ENCODE data around the gene NCOA4.
A peak's percentile ranks its signal among the peaks of the same experiment; 100 is the strongest.
"Not testable (repeated sequence)": the region's sequence is repeated elsewhere in the genome, so short reads cannot be mapped to it uniquely, and the experiment has no call there.

Gene NCOA4

DNA sequence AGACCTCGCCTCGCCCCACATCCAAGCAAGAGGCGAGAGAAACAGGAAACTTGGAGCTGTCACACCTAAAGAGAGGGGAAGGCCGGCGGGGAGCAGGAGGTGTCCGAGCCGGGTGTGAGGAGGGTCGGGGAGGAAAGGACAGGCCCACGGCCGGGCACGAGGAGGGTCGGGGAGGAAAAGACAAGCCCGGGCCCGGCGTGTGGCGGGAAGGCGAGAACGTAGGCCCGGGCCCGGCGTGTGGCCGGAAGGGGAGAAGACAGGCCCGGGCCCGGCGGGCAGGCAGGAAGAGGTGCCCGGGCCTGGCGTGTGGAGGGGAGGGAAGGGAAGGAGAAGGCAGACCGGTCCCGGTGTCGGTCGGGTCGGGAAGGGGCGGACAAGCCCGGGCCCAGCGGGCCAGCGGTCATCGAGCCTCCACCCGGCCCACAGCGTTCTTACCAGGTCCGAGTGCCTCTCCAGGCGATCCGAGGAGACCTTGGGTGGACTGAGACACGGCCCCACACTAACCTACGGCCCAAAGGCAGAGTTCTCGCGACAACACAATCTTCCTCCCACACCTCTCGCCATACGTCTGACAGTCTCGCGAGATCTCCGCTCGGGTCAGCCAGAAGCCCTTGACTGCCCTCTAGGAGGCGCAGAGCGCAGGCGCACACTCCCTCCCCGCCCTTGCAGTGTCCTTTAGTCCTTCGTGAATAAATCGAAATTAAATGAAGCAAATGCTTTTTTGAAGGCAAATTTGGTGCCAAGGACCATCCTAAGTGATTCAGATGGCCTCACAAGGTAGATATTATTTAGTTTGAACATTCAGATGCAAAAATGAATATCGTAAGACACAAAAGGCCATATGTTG lies at the start of gene NCOA4:
Gene NCOA4, minus strand, starts transcription at position 533 of the 847 bp plus-strand sequence. CDS start 13,943 bp downstream, outside the sequence.
- peak; percentile 92 for DNase-seq

DNA sequence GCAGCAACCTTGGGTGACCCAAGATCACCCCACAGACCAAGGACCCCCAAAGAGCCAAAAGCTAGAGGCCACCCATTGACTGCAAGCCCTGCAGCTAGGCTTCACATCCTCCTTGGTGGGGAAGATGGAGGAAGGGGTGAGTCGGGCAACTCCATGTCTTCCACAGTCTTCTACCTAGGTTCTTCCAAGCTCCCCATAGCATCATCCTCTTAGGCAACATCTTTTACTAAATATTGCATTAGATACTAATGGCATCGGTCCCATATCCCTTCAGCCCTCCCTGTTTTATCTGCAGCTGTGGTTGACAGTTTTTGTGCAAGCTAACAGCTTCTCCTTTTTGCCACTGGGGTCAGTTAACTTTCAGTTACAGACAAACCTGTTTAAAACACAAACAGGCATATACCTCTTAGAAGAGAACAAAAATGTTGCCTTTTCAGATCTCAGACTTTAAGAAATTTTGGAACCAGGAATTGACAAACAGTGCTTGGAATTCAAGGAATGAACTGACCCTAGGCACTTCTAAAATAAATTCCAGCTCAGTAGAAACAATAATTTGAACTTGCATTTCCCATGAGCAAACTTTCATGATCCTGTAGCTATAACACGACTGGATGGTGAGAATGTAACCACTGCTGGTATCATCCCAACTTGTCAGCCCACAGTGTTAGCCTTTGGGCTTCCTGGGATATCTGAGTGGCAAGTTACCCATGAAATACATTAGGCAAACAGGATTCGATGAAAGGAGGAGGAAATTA lies 49.6 kb upstream of the NCOA4 start:
- DNase-seq, result peak; percentile 33

DNA sequence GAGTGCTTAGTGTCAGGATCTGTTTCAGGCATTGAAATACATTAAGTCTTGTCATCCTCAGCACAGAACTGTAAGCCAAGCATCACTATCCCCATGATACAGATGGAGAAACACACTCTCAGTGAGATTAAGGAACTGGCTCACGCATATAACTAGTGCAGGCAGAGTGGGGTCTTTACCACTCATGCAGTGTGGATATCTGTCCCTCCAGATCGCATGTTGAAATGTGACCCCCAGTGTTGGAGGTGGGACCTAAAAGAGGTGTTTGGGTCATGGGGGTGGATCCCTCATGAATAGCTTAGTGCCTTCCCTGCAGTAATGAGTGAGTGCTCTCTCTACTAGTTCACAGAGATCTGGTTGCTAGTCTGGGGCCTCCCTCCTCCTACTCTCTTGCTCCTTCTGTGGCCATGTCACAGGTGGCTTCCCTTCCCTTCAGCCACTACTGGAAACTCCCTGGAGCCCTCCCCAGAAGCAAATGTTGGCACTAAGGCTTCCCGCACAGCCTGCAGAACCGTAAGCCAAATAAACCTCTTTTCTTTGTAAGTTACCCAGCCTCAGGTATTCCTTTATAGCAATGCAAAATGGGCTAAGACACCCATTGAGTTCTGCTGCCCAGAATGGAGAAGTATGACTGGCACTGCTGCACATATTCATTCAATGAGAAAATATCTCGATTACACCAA lies 47.4 kb upstream of the NCOA4 start:
- DNase-seq, result no peak

DNA sequence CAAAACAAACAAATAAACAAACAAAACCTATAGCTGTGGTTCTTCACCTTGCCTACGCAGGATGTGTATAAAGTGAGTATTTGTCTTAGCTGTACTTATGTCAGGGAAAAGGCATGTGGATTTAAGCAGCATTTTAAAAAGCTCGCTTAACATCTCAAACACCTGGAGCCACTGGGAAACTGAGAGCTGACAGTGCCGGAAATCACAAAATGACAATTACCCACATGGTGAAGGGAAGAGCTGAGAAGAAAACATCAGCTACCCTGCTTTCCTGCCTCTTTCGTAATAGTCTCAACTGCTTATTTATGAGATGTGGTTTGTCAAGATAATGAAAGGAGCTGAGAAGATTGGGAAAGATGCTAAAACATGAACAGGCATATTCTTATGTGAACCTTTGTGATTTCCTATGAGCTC lies 46.7 kb upstream of the NCOA4 start:
- DNase-seq, result no peak

DNA sequence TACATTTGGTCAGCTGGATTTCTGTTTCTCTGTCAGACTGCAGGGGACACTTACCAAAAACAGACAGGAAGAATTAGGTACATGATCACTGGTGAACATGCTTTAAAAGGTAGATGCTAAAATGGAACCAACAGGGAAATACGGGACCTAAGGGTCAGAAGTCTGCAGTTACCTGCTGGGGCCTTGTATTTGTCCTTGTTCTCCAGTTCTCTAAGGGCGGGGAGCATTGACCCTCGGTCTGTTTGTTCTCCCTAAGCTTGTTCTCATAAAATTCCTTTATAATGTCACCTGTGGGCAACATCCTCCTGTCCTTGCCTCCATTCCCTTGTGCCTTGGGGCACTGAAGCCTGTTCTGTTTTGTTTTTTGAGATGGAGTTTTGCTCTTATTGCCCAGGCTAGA lies 45.4 kb upstream of the NCOA4 start:
- DNase-seq, result no peak

DNA sequence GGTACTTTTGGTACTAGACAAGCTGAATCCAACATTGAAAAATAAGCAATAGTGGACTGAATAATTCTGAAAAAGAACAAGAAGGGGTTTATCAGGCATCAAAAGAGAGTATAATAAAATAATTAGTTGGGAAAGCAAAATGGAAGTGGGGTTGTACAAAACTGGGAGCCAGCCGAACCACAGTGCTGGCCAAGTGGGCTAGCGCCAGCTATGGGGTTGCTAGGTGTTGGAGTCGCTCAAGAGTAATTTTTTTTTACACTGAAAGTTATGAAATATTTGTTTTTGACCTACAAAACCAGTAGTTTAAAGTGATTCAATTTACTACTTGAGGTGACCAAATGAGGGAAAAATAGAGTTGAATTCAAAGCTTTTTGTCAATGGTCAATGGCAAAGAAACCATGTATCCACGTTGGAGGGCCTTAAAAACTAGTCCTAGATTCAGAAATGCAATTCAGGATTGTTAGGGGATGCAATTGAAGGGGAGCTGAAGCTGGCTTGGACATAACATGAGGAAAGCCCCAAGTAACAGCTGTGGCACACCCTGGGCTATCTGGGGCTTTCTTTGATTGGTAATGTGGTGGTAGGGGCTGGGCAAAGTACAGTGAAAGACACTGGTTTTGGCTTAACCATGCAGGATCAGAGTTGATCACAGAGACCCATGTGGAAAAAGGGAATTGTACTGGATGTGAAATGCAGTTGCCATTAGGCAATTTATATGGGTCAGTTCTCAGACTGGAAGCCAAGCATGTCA lies 43.9 kb upstream of the NCOA4 start:
- DNase-seq, result no peak

DNA sequence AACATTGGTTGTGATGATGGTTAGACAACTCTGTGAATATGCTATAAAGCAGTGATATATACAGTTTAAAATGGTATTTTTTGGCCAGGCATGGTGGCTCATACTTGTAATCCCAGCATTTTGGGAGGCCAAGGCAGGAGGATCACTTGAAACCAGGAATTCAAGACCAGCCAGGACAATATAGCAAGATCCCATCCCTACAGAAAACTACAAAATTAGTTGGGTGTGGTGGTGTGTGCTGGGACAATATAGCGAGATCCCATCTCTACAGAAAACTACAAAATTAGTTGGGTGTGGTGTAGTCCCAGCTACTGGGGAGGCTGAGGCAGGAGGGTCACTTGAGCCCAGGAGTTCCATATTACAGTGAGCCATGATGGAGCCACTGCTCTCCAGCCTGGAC lies 43.1 kb upstream of the NCOA4 start:
- no peak for DNase-seq

DNA sequence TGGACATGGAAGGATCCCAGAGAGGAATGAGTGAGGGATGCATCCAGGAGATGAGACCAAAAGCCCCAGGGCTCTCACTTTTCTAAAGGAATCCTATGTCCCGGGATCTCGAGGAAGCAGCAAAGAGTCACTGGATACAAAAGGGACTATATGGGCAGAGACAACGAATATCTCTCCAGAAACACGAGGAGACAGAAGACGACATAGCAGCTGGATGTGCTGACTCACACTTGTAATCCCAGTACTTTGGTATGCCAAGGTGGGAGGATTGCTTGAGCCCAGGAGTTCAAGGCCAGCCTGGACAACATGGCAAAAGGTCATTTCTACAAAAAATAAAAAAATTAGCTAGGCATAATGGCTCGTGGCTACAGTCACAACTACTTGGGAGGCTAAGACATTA lies 40.3 kb upstream of the NCOA4 start:
- no peak for DNase-seq

DNA sequence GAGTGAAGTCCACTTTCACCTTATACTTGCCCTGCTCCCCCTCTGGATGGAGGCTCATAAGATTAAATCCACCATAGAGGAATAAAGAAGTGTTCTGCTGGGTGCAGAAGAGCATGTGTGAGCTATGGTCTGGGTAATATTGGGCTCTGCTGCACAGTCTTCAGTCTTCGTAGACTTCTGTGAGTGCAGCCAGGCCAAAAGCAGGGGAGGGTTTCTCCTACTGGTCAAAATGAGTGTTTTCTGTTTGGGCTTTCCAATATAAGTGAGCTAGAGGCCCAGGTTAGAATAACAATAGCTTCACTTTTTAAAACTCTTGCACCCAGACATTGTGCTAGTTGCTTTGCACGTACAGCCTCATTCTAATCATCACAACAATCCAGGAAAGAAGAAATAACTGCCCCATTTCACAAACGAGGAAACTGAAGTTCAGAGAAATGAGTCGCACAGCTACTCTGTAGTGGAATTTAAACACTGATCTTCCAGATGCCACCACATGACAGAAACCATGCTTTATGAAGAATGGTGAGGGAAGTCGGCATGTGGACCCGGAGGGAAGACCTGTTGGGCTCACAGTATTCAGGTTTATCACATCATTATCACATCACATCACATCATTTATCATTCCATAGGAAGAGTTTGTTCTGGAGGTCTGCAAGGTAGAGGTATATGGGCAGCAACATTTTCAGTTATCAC lies 39.5 kb upstream of the NCOA4 start:
- no peak for DNase-seq

DNA sequence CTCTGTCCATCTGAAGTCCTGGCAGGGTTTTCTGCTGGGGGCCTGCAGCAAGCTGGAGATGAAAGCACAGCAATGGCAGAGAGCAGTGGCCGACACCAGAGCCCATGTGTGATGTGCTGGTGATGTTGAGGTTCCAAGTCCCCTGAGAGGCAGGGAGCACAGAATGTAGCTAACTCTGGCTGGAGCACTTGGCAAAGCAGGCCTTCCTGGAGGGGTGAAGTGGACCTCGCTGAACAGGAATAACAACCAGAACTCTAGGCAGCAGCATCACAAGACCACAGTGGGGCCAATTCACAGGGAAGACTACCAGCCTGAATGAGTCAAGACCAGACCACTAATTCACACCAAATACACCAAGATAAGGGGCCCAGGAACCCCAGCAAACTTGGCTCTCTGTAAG lies 38.5 kb upstream of the NCOA4 start:
- DNase-seq, result no peak

DNA sequence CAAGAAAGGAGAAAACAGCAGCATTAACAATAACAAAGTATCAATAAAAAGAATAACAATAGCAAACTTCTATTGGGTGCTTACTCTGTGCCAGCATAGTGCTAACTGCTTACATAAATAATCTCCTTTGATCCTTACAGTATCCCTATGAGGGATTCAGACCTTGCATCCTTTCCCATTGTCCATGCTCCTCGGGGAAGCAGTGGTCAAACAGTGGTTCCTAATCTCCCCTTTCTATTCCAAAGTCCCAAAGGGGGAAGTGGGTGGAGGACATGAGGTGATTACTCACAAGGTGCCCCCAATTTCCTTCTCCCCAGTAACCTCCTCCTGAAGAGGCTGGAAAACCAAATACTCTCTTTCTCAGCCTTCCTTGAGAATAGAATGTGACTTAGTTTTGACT lies 37.7 kb upstream of the NCOA4 start:
- no peak for DNase-seq

DNA sequence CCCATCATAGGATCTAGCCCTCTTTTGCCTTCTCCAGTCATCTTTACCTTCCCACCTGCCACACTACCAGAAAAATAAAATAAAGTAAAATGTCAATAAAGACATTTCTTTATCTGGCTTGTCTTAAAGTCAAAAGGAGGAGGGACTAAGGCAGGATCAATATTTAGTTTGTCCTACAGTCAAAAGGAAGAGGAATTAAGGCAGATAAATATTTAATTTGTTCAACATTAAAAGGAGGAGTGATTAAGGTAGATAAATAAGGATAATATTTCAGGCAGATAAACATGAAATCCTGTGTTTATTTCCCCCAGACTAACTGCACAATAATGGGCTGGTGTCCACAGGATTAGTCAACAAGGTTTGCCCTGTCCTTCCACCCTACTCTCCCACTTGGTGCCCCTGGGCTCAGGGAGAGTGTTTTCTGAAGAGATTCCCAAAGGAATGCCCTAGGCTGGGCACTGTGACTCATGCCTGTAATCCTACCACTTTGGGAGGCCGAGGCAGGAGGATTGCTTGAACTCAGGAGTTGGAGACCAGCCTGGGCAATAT lies 33.9 kb upstream of the NCOA4 start:
- no peak for DNase-seq

DNA sequence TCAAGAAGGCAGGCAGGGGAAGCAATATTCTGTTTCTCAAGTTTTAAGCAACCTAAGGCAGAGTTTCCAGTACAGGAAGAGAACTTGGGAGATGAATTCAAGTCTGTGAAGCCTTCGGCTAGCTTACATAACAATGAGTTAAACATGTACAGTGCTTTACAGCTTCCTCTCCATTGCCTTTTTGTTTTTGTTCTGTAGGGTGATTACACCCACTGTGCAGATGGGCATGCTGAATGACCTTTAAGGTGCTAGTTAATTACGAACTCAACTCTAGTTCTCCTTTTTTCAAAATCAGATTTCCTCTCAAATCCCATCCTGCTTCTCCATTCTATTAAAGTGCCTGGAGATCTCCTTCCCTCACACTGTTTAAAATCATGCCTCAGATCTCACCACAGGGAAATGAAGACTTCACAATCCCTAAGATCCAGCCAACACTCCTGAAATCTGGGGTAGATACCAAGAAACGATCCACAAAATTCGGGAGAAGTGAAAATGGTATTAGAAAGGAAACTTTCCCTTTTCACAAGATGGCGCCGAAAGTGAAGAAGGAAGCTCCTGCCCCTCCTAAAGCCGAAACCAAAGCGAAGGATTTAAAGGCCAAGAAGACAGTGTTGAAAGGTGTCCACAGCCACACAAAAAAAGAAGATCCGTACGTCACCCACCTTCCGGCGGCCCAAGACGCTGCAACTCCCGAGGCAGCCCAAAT lies 32.5 kb upstream of the NCOA4 start:
- no peak for DNase-seq

DNA sequence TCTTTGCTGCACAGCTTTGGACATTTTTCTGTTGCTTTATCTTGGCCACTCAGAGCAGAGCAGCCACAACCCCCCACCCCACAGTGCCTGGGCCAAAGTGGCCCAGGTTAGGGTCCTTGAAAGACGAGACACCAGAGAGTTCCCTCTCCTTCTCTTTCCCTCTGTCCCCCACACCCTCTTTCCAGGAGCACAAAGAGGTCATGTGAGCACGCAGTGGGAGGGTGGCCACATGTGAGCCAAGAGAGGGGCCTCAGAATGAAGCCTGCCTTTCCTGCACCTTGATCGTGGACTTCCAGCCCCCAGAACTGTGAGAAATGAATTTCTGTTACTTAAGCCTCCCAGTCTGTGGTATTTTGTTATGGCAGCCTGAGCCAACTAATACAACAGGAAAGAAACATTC lies 30.3 kb upstream of the NCOA4 start:
- DNase-seq, result no peak

DNA sequence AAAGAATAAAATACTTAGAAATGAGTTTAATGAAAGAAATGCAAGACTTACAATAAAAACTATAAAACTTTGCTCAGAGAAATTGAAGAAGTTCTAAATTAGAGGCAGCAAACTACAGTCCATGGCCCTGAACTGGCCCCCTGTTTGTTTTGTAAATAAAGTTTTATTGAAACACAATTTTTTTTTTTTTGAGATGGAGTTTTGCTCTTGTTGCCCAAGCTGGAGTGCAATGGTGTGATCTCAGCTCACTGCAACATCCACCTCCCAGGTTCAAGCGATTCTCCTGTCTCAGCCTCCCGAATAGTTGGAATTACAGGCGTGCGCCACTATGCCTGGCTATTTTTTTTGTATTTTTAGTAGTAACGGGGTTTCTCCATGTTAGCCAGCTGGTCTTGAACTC lies 27.5 kb upstream of the NCOA4 start:
- DNase-seq, result not testable (repeated sequence)

DNA sequence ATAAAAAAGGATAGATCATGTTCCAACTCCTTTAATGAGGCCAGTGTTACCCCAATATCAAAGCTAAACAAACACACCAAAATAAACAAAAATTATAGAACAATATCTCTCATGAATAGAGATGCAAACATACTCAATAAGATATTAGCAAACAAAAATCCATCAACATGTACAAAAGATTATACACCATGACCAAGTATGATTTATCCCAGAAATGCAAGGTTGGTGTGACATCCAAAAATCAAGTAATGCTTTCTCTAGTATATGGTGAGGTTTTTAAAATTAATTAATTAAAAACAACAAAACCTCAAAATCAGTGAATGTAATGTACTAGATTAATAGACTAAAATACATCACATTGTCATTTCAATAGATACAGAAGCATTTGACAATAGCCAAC lies 26.6 kb upstream of the NCOA4 start:
- no peak for DNase-seq

DNA sequence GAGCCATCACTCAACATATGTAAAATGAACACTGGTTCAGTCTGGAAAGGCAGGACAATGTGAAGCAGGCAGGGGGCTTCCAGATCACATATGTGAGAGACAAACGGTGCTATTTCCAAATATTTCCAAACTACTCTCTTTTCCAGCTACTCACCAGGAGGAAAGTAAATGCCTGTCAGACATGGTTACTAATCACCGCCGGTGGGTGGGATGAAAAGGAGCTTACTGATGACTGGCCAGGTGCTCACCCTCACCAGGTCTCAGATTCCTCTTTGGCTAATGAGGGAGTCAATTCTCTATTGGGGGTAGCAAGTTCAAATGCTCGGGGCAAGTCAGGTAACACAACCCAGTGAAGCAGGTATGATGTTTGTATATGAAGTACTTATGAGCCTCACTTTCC lies 25.3 kb upstream of the NCOA4 start:
- DNase-seq, result no peak

DNA sequence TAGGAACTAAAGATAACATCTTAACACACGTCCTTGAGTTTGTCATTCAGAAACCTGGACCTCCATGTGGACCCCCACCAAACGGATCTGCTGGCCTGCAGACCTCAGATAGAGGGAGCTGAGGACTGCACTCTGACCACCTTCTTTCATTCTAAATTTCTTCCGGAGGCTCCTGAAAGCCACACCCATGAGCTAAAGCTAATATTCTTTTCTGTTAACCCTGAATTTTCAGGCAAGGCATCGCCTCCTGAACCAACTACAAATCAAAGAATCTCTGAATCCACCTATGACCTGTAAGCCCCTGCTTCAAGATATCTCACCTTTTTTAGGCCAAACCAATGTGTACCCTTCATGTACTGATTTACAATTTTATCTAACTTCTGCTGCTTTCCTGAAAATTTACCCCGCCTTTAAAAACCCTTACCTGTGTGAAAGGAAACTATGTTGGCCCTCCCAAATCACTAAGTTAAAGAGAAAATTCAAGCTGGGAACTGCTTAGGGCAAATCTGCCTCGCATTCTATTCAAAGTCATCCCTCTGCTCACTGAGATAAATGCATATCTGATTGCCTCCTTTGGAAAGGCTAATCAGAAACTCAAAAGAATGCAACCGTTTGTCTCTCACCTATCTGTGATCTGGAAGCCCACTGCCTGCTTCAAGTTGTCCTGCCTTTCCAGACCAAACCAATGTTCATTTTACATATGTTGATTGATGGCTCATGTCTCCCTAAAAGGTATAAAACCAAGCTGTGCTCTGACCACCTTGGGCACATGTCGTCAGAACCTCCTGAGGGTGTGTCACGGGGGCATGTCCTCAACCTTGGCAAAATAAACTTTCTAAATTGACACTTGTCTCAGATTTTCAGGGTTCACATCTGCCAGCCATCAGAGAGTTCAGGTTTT lies 23.4 kb upstream of the NCOA4 start:
- DNase-seq, result no peak

DNA sequence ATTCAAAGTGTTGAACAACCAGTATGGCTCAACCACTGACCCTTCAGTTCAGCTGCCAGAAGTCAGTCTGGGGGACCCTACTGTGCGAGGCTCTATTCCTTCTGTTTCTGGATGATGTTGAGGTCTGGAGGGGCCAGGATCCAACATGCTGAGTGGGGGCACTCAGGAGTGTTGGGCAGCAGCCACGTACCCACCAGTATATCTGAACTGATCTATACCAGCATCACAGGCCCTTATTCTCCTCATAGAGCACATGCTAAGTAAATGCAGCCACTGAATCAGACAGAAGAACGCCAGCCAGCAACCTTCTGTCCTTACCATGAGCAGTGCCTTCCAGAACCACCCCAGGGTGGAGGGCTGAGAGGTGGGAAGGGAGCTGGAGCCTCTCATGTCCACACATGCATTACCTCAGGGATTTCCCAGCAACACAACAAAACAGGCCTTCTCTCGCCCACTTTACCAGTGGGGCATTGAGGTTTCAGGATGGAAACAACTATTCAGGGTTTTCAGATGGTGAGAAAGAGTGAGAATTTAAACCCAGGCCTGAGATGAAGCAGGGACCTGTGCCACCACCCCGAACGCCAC lies 22.5 kb upstream of the NCOA4 start:
- DNase-seq, result no peak

Data from KG1 (cell line).